ENCODE data around the gene PRKAR1B. TPM values are rescaled to one million over a fixed set of nuclear protein-coding genes. Genes with fewer than 3 reads are reported as not detected.
"Not testable (repeated sequence)": the region's sequence is repeated elsewhere in the genome, so short reads cannot be mapped to it uniquely, and the experiment has no call there.

Gene PRKAR1B
- polyA plus RNA-seq, 3 donors from 2014 or later, result 3.0 to 6.1 (median 3.9) TPM

GRCh38 chr7:635687-636382 lies 91.2 kb downstream of the PRKAR1B start:
- H3K36me3 Mint-ChIP-seq; DNase-seq; H3K27me3 Mint-ChIP-seq (ENCODE audit: low read depth in 3 of 3); H3K9me3 Mint-ChIP-seq; H3K4me3 Mint-ChIP-seq; H3K4me1 Mint-ChIP-seq: not testable (repeated sequence)
- peak overlapping the region in 2 of 6 donors; percentile 22 to 76 for H3K27ac Mint-ChIP-seq

- peaks cover 0 to 5% (median 3%) of the 10 kb centered on the region in 3 donors for H3K27me3 Mint-ChIP-seq (ENCODE audit: low read depth in 3 of 3)
- H3K27ac Mint-ChIP-seq, result no peak overlapping the region
- peaks cover 3 to 5% of the 10 kb centered on the region in 2 donors for H3K4me1 Mint-ChIP-seq
- DNase-seq, result no peak
- H3K9me3 Mint-ChIP-seq, result no peaks in the 10 kb centered on the region
- H3K36me3 Mint-ChIP-seq, result no peaks in the 10 kb centered on the region
- H3K4me3 Mint-ChIP-seq, result no peak overlapping the region
Observed at GRCh38 chr7:635227-635626, 91.9 kb downstream of the PRKAR1B start.

- H3K4me1 Mint-ChIP-seq, result peaks cover 0 to 3% of the 10 kb centered on the region in 2 donors
- H3K36me3 Mint-ChIP-seq, result no peaks in the 10 kb centered on the region
- peaks cover 0 to 3% (median 2%) of the 10 kb centered on the region in 3 donors for H3K27me3 Mint-ChIP-seq (ENCODE audit: low read depth in 3 of 3)
- no peaks in the 10 kb centered on the region for H3K9me3 Mint-ChIP-seq
- no peak overlapping the region for H3K27ac Mint-ChIP-seq
- no peak overlapping the region for H3K4me3 Mint-ChIP-seq
- DNase-seq, result no peak
Observed at GRCh38 chr7:633381-634018, 93.6 kb downstream of the PRKAR1B start.

- Mint-ChIP-seq H3K4me3 (no peak overlapping the region), H3K36me3 (no peaks in the 10 kb centered on the region), H3K4me1 (peaks cover 0 to 3% of the 10 kb centered on the region in 2 donors), H3K27me3 (ENCODE audit: low read depth in 3 of 3) (peaks cover 0 to 3% (median 2%) of the 10 kb centered on the region in 3 donors), H3K27ac (peak overlapping the region in 1 of 6 donors; percentile 47), H3K9me3 (no peaks in the 10 kb centered on the region)
- DNase-seq, result no peak
Observed at GRCh38 chr7:632831-633210, 94.3 kb downstream of the PRKAR1B start.

GRCh38 chr7:631964-632830 lies 94.9 kb downstream of the PRKAR1B start:
- Mint-ChIP-seq H3K4me3 (no peak overlapping the region), H3K36me3 (no peaks in the 10 kb centered on the region), H3K27ac (no peak overlapping the region), H3K27me3 (ENCODE audit: low read depth in 3 of 3) (peaks cover 0 to 3% (median 2%) of the 10 kb centered on the region in 3 donors), H3K9me3 (no peaks in the 10 kb centered on the region), H3K4me1 (peaks cover 0 to 3% of the 10 kb centered on the region in 2 donors)
- no peak for DNase-seq

- Mint-ChIP-seq H3K27ac (no peak overlapping the region), H3K27me3 (ENCODE audit: low read depth in 3 of 3) (peaks cover 0 to 2% (median under 1%) of the 10 kb centered on the region in 3 donors), H3K36me3 (no peaks in the 10 kb centered on the region), H3K4me3 (no peak overlapping the region), H3K4me1 (peaks cover 0 to under 1% of the 10 kb centered on the region in 2 donors), H3K9me3 (no peaks in the 10 kb centered on the region)
- no peak for DNase-seq
Observed at GRCh38 chr7:631291-631711, 95.8 kb downstream of the PRKAR1B start.

GRCh38 chr7:630539-630938 lies 96.5 kb downstream of the PRKAR1B start:
- no peak for DNase-seq
- Mint-ChIP-seq H3K36me3 (peaks cover 0 to 2% (median 0%) of the 10 kb centered on the region in 3 donors), H3K27ac (peak overlapping the region in 1 of 6 donors; percentile 24), H3K9me3 (peaks cover 0 to 6% (median 1%) of the 10 kb centered on the region in 6 donors), H3K4me3 (no peak overlapping the region), H3K4me1 (no peaks in the 10 kb centered on the region), H3K27me3 (ENCODE audit: low read depth in 3 of 3) (peaks cover 0 to 1% (median 0%) of the 10 kb centered on the region in 3 donors)

- Mint-ChIP-seq H3K27ac (no peak overlapping the region), H3K27me3 (ENCODE audit: low read depth in 3 of 3) (peaks cover 0 to 1% (median 0%) of the 10 kb centered on the region in 3 donors), H3K4me1 (peaks cover 0 to under 1% of the 10 kb centered on the region in 2 donors), H3K4me3 (no peak overlapping the region), H3K9me3 (peaks cover 0 to 9% (median 2%) of the 10 kb centered on the region in 6 donors), H3K36me3 (peaks cover 0 to 2% (median 0%) of the 10 kb centered on the region in 3 donors)
- DNase-seq, result no peak
Observed at GRCh38 chr7:630111-630511, 97.0 kb downstream of the PRKAR1B start.

GRCh38 chr7:628826-629225 lies 98.3 kb downstream of the PRKAR1B start:
- DNase-seq, result no peak
- Mint-ChIP-seq H3K9me3 (peaks cover 0 to 17% (median 6%) of the 10 kb centered on the region in 6 donors), H3K27ac (no peak overlapping the region), H3K4me1 (peaks cover 0 to 2% of the 10 kb centered on the region in 2 donors), H3K4me3 (no peak overlapping the region), H3K36me3 (peaks cover 0 to 6% (median 0%) of the 10 kb centered on the region in 3 donors), H3K27me3 (ENCODE audit: low read depth in 3 of 3) (peaks cover 0 to 1% (median 0%) of the 10 kb centered on the region in 3 donors)

GRCh38 chr7:628402-628763 lies 98.7 kb downstream of the PRKAR1B start:
- Mint-ChIP-seq H3K9me3 (peaks cover 0 to 17% (median 7%) of the 10 kb centered on the region in 6 donors), H3K27me3 (ENCODE audit: low read depth in 3 of 3) (peaks cover 0 to 1% (median 0%) of the 10 kb centered on the region in 3 donors), H3K36me3 (peaks cover 0 to 6% (median 0%) of the 10 kb centered on the region in 3 donors), H3K27ac (no peak overlapping the region), H3K4me3 (no peak overlapping the region), H3K4me1 (peaks cover 0 to 2% of the 10 kb centered on the region in 2 donors)
- DNase-seq, result no peak

GRCh38 chr7:627661-628401 lies 99.2 kb downstream of the PRKAR1B start:
- peaks cover 0 to 2% of the 10 kb centered on the region in 2 donors for H3K4me1 Mint-ChIP-seq
- H3K27me3 Mint-ChIP-seq (ENCODE audit: low read depth in 3 of 3), result no peaks in the 10 kb centered on the region
- H3K9me3 Mint-ChIP-seq, result peaks cover 0 to 17% (median 7%) of the 10 kb centered on the region in 6 donors
- H3K4me3 Mint-ChIP-seq, result no peak overlapping the region
- no peak for DNase-seq
- H3K27ac Mint-ChIP-seq, result no peak overlapping the region
- H3K36me3 Mint-ChIP-seq, result peaks cover 0 to 6% (median 0%) of the 10 kb centered on the region in 3 donors

- H3K4me3 Mint-ChIP-seq, result no peak overlapping the region
- H3K4me1 Mint-ChIP-seq, result peaks cover 4 to 6% of the 10 kb centered on the region in 2 donors
Observed at GRCh38 chr7:625376-625971, 101.6 kb downstream of the PRKAR1B start.

GRCh38 chr7:623464-623863 lies 103.6 kb downstream of the PRKAR1B start:
- Mint-ChIP-seq H3K4me3 (no peak overlapping the region), H3K36me3 (peaks cover 6 to 15% (median 11%) of the 10 kb centered on the region in 3 donors), H3K27me3 (ENCODE audit: low read depth in 3 of 3) (peaks cover 0 to 6% (median 4%) of the 10 kb centered on the region in 3 donors), H3K4me1 (peaks cover 22 to 24% of the 10 kb centered on the region in 2 donors), H3K27ac (no peak overlapping the region), H3K9me3 (peaks cover 9 to 40% (median 26%) of the 10 kb centered on the region in 6 donors)
- no peak for DNase-seq

More at GRCh38 chr7:625376-625971, 101.6 kb downstream of the PRKAR1B start:
- Mint-ChIP-seq H3K27me3 (ENCODE audit: low read depth in 3 of 3) (peaks cover 0 to 3% (median 1%) of the 10 kb centered on the region in 3 donors), H3K27ac (no peak overlapping the region), H3K36me3 (peaks cover 0 to 11% (median 3%) of the 10 kb centered on the region in 3 donors), H3K9me3 (peaks cover 3 to 35% (median 18%) of the 10 kb centered on the region in 6 donors)
- no peak for DNase-seq
